ENCODE results near the gene NRDE2.
"Not testable (repeated sequence)": the region's sequence is repeated elsewhere in the genome, so short reads cannot be mapped to it uniquely, and the experiment has no call there.

NRDE2 gene

DNA sequence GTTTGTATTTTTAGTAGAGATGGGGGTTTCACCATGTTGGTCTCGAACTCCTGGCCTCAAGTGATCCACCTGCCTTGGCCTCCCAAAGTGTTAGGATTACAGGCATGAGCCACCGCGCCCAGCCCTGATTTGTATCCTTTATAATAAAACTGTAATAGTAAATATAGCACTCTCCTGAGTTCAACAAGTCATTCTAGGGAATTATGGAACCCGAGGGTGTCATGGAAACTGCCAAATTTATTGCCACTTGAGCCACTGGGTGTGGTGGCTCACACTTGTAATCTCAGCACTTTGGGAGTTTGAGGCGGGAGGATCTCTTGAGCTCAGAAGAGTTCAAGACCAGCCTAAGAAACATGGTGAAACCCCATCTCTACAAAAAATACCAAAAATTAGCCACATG lies 9.5 kb upstream of the NRDE2 start:
- DNase-seq = not testable (repeated sequence)

DNA sequence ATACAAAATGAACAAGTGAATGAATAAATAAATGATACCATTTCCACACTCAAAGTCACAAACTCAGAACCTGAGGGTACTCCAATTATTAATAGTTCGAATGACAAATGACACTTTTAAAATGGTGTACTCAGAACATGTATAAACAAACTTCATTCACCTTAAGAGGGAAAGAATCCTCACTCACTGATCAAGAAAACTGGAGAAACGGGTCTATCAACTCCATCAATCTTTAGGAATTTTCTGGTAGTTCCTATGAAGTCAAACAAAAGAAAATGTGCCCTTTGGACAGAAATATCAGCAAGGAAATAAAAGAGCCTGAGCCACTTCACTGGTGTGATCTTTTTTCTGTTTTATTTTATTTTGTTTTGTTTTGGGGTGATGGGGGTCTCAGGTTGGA lies 5.2 kb upstream of the NRDE2 start:
- no peak for DNase-seq

DNA sequence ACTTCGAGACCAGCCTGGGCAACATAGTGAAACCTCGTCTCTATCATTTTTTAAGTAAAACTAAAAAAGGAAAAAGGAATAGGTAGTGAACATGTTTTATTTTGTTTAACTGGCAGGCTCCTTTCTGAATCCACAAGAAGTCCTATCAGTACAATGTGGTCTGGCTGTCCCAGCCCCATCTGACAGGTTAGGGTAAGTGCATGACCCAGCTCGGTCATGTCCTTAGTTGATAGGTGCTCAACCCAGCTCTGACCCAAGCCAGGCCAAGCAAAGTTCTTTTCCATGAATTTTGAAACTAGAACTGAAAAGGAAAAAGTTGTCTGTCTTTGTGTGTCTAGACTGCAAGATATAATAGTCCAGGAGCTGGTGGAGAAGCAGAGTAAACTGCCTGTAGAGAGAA lies 4.7 kb upstream of the NRDE2 start:
- DNase-seq = no peak

DNA sequence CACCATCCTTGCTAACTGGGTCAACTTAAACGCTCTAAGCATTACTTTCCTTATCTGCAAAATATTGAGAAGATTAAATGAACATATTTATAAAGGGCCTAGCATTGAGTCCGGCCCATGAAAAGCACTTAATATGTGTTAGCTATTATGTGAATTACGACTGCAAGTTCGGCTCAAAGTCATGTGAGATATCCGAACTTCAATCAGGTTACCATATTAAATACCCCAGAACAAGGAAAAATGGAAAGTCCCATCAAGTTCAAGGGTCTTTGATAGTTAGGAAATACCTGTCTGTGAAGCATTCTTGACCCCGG lies 487 bp upstream of the NRDE2 start:
- no peak for DNase-seq

DNA sequence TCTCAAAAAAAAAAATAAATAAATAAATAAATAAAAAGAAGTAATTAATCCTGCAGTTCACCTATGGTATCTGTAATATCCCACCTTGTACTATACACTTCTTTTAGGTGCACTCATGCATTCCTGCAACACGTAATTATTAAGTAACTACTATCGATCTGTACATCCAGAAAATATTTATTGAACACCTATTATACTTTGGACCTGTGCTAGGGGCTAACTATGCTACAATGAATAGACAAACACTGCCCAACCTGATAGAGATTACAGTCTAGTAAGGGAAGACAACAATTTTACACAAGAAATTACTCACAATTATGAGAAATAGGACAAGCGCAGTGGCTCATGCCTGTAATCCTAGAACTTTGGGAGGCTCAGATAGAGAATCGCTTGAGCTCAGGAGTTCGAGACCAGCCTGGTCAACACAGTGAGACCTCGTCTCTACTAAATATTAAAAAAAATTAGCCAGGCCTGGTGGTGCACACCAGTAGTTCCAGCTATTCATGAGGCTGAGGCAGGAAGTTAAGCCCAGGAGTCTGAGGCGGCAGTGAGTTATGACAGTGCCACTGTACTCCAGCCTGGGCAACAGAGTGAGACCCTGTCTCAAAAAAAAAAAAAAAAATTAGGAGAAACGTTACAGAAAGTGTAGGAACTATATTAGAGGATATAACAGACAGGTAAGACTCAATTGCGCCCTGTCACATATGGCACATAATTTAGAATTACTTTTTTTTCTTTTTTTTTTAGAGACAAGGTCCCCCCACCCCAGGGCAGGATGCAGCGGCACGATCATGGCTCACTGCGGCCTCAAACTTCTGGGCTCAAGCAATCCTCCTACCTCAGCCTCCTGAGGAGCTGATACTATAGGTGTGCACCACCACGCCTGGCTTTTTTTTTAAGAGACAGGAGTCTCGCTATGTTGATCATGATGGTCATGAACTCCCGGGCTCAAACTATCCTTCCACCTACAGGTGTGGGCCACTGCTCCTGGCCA lies 1.2 kb downstream of the NRDE2 start:
- DNase-seq = no peak

DNA sequence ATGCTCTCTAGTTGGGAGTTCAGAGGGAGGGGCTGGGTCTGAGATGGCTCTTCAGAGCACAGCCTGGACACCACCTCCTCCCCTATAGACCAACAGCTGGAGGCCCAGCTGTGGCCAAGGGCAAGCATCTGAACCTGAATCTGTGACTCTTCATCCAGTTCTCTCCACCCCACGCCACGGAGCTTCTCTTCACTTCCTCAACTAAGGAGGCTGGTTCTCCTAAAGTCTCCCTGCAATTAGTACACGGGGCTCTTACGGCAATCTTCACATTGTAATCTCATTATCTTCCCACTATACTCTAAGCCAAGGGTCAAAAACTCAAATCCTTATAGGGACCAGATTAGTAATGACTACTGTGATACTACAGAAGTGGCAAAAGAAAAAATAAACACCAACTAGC lies 9.8 kb downstream of the NRDE2 start:
- no peak for DNase-seq

DNA sequence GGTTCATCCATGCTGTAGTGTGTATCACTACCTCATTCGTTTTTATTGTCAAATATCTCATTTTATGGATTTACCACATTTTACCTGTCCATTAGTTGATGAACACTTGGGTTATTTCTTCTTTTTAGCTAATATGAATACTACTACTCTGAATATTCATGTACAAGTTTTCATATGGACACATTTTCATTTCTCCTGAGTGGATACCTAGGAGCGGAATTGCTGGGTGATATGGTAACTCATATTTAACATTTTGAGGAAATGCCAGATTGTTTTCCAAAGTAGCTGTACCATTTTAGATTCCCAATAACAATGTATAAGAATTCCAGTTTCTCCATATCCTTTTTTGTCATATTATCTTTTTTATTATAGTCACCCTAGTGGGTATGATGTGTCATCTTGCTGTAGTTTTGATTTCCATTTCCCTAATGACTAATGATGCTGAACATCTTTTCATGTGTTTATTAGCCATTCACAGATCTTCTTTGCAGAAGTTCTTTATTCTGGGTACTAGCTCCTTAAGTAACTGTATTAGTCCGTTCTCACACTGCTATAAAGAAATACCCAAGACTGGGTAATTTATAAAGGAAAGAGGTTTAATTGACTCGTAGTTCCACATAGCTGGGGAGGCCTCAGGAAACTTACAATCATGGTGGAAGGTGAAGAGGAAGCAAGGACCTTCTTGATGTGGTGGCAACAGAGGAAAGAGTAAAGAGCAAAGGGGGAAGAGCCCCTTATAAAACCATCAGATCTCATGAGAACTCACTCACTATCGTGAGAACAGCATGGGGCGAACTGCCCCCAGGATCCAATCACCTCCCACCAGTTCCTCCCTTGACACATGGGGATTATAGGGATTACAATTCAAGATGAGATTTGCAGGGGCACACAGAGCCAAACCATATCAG lies 11.9 kb downstream of the NRDE2 start:
- DNase-seq = no peak

DNA sequence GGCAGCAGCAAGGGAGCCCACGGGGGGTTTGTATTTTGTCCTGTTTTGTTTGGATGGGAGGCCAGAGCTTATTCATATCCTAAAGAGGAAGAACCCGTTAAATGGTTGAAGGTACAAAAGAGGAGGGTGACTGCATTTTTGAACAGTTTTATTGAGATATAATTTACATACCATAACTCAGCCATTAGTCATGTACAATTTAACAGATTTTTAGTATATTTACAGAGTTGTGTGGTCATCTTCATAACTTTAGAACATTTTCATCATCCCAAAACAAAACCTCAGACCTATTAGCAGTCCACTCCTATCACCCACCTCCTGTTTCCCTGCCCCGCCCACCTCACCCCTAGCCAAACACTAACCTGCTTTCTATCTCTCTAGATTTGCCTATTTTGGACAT lies 12.6 kb downstream of the NRDE2 start:
- no peak for DNase-seq

DNA sequence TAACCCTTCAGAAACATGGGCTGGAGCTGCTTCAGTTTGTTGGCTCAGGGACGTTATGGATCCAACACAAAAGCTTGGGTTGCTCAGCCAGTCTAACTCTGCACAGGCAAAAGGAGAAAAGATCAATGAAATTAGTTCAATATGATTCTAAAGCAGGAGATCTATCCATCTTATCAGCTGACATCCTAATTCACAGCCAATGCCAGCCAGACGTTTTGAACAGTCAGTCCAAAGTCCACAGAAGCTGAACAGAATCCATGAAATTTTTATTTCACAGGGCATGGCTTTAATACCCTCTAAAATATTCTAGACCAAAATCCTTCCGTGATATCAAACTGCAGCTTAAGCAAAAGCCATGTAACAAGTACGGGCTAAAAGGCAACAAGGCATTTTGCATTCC lies 13.7 kb downstream of the NRDE2 start:
- no peak for DNase-seq

DNA sequence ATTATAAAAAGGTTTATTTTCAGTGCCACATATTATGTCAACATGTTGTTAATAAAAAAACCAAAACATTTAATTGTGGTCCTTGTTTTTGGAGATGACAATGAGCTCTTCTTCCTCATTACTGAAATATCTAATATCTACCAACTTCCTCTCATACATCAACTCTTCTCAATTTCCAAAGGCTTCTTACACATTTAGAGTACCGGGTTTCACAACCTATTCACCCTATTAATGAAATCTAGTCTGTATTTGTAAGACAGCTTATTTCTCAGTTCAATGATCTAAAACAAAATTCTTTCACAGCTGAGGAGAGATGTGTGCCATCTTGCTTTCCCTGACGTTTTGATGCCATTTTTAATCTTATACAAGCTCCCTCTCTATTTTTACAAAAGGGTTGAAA lies 14.5 kb downstream of the NRDE2 start:
- no peak for DNase-seq

DNA sequence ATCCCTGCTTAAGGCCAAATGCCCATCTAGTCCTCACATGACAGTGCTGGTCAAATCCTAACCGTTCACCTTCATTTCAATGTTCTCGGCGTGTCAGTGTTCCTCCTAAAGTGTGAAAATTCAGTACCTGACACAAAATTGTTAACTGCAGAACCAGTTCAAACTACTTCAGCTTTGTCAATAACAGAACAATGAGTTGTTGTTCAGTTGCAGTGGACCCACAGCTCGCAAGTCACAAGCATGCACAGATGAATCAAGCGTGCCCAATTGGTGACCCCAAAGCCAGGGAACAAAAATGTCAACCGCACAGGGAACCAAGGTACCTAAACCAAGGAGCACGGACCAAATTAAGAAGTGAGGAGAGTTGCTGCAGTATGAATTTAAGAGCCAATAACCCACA lies 23.2 kb downstream of the NRDE2 start:
- DNase-seq = no peak

DNA sequence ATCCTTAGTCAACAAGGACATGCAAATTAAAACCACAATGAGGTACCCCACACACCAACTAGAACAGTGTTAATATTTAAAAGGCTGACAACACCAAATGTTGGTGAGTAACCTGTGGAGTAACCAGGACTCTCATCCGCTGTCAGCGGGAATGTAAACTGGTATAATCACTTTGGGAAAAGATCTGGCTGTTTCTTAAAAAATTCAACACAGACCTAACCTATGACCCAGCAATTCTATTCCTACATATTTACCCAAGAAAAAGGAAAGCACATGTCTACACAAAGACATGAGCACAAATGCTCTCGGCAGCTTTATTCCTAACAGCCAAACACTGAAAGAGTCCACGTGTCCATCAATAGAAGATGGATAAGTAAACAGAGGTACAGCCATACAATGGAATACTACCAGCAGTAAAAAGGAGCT lies 26.6 kb downstream of the NRDE2 start:
- no peak for DNase-seq

DNA sequence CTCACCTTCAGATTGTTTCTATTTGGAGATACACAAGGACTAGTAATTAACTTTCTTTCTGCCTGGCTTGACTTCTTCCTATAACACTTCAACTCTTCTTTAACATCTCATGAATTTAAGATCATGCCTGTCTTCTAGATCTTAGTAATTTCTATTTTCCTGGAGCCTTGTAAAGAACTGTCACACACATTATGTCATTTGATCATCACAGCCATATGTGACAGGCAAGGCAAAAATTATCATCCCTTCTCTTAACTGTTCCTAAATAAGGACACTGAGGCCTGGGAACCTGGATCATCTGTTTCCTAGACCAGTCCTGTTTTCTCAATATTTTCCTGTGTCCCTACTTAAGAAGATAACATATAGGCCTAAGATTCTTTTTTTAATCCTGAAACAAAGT lies 27.2 kb downstream of the NRDE2 start:
- no peak for DNase-seq

DNA sequence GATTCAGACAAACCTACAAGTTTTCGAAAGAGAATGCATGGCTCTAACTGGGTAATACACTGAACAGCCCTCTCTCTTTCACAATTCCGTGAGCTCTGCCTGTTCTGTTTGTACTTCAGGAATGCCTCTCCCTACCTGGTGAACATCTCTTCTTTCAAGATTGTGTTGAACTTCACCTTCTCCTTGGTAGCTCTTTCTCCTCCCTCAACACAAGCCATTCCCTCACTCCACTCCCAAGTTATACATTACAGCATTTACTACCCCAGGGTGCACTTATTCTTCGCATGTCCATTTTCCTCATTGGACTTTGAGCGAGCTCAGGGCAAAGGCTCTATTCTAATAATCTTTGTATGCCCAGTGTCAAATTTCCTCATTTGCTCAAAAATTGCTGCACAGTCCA lies 28.3 kb downstream of the NRDE2 start:
- no peak for DNase-seq

DNA sequence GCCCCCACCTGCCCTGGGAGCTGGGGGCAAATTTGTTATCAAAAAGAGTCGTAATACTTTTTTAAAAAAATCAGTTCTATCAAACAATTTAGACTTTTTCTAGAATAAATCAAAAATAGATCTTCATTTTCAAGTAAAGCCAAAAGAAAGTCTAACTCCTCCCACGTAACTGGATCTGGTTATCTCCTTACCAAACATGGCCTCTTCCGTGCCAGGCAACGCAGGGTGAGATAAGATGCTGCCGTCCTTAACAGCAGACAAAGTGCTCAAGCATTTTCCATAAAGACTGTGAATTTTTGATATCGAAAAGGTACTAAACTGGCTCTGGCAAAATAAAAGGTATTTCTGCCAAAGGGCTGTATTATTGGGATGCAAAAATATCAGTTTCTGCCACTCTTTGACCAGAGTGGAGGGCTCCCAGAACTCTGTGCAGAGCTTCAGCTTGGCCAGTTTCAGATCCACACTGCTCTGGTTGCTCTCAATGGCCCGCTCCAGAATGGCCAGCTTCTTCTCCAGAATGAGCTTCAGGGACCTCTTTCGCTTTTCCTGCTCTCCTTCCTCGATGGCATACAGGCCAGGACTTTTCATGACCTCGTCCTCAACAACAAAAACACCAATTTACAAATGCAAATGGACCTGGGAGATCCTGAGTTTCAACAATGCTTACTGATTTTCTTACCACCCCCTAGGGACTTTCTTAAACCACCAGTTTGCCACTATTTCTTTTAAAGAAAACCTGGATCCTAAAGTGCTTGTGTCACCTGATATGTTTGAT lies 29.0 kb downstream of the NRDE2 start:
- no peak for DNase-seq

DNA sequence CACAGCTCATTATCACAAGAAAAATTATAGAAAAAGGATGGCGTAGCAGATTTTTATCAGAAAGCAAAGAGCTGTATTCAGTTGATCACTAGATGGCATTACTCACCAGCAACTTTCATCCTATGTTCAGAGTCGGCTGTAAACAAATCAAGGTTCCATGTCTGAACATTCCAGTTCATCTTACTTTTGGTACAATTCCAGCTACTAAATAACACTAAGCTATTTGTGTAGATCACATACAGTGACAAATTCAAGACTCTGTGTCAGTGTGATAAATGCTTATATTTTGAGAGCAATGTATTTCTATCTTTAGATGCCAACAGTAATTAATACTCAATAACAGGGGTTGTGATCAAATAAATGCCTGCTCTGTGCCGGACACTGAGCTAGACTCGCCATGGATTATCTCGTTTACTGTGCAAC lies 30.1 kb downstream of the NRDE2 start:
- DNase-seq = peak; percentile 8

DNA sequence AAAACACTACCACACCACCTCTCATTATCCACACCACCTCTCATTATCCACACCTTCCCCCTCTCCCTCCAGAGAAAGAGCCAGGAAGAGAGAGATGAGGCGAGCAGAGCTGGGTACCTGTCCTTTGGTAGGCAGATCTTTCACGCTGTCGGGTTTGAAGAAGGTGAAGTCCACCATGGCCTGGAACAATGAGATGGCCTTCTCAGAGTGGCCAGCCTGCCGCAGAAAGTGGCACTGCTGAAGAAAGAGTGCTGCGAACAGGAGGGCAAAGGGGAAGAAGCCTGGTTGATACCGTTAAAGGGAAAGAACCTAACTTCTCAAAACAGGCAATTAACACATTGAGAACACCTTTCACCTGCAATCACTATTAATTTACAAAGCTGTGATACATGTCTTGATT lies 30.6 kb downstream of the NRDE2 start:
- DNase-seq = no peak

DNA sequence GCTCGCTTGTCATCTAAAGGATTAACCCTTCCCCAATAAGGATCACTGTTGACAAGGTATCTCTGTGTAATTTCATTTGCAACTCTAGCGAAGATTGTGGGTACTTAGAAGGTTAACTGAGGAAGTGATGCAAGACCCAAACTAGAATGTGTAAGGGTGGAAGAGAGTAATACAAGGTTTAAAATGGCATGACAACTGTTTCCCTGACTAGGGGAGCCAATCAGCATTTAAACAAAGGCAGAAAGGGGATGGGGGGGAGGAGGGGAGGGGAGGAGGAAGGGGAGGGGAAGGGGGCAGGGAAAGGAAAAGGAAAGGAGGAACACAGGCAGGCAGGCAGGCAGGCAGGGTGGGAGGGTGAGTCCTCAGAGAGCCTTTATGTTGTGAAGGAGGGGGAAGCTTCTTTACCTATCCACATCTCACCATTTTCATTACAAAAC lies 31.1 kb downstream of the NRDE2 start:
- DNase-seq = peak; percentile 78

DNA sequence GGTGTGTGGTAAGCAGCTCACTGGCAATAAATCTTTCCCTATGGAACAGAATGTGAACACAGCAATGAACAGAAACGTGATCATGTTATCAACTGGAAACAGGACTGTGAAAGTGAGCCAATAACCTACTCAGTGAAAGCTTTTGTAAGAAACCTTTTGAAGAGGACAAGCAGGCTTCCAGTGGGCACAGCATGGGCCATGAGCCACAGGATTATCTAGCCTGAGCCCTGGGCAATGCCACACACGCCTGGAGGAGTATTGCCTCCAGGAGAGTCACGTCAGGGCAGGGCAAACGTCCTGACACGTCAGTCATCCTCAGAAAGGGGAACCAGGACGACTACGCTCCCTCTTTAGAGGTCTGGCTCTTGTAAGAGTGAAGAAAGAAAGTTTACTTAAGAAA lies 32.3 kb downstream of the NRDE2 start:
- peak; percentile 59 for DNase-seq

DNA sequence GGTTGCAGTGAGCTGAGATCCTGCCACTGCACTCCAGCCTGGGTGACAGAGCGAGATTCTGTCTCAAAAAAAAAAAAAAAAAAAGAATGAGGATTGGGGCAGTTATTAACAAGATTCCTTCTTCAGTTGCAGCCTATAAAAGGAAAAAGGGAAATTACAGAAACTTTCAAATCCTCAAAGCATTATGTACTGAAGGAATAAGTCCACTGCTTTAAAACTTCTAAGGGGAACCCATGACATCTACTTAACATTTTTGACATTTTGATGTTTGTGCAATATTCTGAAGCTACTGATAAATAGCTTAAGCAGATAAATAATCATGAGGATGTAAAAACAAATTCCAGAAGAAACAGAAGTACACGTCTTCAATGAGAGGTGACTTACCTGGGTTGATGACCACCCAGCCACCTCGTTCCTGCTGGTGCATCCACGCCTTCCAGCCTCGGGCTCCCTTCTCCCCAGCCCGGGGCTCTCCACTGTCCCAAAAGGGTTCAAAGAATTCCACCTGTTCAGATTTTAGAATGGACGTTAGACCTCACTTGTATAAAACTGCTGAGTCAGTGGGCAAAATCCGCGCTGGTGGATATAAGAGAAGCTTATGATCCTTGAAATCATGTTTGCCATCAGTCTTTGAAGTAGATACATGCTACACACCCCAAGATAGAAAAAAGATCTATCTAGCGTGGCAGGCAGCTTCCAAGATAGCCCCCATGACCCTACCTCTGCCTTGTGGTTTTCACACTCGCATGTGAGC lies 33.7 kb downstream of the NRDE2 start:
- no peak for DNase-seq

DNA sequence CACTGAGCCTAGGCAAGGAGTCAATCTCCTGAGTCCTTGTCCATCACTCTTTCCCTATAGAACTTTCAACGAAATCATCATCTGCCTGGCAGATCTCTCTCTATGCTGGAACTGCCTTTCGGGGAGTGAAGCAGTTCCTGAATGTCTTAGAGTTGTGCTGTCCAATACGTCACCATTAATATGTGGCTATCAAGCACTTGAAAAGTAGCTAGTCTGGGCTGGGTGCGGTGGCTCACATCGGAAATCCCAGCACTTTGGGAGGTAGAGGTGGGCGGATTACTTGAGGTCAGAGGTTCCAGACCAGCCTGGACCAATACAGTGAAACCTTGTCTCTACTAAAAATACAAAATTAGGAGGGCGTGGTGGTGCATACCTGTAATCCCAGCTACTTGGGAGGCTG lies 35.1 kb downstream of the NRDE2 start:
- no peak for DNase-seq

DNA sequence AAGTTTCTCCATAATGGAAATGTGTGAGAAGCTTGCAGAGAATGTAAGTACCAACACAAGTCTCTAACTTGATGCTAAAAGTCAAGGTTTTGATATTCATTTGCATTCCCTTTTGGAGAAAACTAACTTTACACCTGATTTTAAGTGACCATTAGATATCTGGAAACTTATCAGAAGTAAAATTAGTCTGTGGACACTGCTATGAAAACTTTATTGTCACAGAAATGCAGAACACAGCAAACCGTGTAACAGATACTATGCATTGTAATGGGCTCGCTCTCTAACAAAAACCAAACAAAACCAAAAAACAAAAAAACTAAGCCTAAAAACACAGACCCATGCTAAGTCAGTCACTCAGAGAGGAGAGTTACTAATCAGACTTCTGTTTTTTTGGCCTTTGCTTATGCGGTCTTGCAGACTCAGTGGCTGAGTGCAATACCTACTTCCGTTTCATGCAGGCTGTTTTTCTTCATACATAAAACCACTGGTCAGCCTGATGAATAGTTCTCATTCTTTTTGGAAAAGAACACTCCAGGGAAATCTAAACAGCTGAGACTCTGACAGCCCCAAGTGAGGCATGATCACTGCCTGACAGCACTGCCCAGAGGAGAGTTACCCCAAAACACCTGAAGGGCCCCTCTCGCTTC lies 35.7 kb downstream of the NRDE2 start:
- DNase-seq = peak; percentile 58
